GM12872 (cell line): Measurements from ENCODE around the gene GABRG3.

Experiments
- TF ChIP-seq, protein P1 (sequence below): IDR thresholded peaks from 3 replicates; pipeline ENCODE4 v1.5.1; 2011; ENCODE audit warnings: low read depth, mild to moderate bottlenecking, low read length, moderate library complexity; ENCODE audit not compliant: insufficient read depth

GABRG3 gene

GRCh38 chr15:27427276-27427675 is 456.3 kb downstream of the GABRG3 start:
- TF ChIP-seq, protein P1, sequence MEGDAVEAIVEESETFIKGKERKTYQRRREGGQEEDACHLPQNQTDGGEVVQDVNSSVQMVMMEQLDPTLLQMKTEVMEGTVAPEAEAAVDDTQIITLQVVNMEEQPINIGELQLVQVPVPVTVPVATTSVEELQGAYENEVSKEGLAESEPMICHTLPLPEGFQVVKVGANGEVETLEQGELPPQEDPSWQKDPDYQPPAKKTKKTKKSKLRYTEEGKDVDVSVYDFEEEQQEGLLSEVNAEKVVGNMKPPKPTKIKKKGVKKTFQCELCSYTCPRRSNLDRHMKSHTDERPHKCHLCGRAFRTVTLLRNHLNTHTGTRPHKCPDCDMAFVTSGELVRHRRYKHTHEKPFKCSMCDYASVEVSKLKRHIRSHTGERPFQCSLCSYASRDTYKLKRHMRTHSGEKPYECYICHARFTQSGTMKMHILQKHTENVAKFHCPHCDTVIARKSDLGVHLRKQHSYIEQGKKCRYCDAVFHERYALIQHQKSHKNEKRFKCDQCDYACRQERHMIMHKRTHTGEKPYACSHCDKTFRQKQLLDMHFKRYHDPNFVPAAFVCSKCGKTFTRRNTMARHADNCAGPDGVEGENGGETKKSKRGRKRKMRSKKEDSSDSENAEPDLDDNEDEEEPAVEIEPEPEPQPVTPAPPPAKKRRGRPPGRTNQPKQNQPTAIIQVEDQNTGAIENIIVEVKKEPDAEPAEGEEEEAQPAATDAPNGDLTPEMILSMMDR: no peak

- TF ChIP-seq, protein P1: no peak
Observed at GRCh38 chr15:27428151-27428550, 457.2 kb downstream of the GABRG3 start.

DNA sequence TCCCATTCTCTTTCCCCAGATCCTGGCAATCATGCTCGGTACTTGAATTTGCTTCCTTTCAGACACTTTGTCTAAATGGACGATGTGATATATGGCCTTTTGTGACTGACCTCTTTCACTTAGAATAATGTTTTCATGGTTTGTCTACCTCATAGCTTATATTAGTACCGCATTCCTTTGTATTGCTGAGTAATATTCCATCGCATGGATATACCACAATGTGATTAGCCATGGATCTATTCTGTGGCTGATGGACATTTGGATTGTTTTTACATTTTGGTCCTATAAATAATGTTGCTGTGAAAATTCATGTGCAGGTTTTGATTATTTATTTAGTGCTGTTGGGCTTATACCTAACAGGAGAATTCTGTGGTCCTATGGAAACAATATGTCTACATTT is 458.6 kb downstream of the GABRG3 start:
- TF ChIP-seq, protein P1: no peak

- TF ChIP-seq, protein P1: no peak
Observed at GRCh38 chr15:27433604-27434003, 462.6 kb downstream of the GABRG3 start.

GRCh38 chr15:27438403-27439375 is 467.7 kb downstream of the GABRG3 start:
- TF ChIP-seq, protein P1: no peak

GRCh38 chr15:27441120-27441519 is 470.1 kb downstream of the GABRG3 start:
- TF ChIP-seq, protein P1: no peak

DNA sequence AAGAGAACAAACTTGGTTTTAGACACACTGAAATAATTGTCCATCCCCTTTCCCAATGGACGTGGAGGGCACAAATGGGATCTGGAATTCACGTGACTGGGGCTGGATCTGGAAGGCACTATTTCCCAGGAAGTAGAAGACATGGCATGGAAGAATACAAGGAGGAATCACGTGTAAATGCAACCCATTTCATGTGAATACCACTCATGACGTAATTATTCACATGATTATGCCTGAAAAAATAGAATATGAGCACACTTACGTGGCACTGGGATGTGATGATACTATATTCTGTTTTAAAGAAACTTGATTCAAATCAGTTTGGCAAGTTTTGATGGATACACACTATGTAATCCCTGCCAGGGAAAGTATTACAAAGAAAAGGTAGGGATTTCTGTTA is 477.3 kb downstream of the GABRG3 start:
- TF ChIP-seq, protein P1: no peak
